GM18951 (cell line): ENCODE measurements around the gene EXPH5.

Experiments used
- POLR2A ChIP-seq: IDR thresholded peaks from 4 replicates; pipeline ENCODE4 v1.6.1; 2011; ENCODE audit warnings: mild to moderate bottlenecking; ENCODE audit not compliant: insufficient read length, insufficient read depth; ENCODE audit errors: extremely low read depth
- in situ Hi-C: fragments of 300-500 bp; cut with MboI; formaldehyde crosslinking; loops from one replicate; pipeline ENCODE4 v1.12.0; 2022; ENCODE audit warnings: low sequenced_read_pairs, mixed read lengths, inconsistent platforms; ENCODE audit not compliant: unreplicated experiment

The EXPH5 gene

DNA sequence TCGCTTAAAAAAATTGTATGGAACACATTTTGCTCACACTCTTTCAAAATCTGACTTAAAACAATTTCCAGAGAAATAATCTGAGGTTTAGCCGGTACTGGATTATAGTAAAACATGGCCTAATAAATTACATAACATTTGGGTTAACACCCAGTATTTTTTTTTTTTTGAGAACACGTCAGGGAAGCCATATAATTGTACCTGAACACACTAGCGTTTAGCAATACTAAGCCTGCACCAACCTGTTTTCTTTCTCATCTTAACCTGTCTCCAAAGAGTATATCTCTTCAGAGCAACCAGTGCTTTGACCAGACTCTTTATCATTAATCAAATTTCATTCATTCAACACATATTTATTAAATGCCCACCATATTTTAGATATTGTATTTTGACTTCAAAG, 93.4 kb downstream of the EXPH5 start:
- in situ Hi-C loops, result no loop called here

DNA sequence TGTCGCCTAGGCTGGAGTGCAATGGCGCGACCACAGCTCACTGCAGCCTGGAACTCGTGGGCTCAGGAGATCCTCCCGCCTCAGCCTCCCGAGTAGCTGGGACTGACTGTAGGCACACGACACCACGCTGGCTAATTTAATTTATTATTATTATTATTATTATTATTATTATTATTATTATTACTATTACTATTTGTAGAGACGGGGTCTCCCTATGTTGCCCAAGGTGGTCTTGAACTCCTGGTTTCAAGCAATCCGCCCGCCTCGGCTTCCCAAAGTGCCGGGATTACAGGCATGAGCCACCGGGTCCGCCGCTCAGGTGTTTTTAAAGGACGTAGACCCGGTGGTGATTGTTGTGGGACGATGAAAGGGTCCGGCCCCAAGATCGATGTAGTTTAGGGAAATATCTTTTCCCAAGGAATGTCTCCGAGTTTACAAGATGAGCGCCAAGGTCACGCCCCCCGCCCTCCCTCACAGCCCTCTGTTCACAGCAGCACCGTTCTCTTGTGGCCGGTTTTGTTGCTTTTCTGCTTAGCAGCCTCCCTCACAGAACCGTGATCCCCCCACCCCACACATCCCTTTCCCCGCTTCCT, 94.7 kb downstream of the EXPH5 start:
- no peak for TF ChIP-seq POLR2A
- in situ Hi-C loops, result no loop called here

More for the DNA sequence above, 93.4 kb downstream of the EXPH5 start:
- no peak for TF ChIP-seq POLR2A

DNA sequence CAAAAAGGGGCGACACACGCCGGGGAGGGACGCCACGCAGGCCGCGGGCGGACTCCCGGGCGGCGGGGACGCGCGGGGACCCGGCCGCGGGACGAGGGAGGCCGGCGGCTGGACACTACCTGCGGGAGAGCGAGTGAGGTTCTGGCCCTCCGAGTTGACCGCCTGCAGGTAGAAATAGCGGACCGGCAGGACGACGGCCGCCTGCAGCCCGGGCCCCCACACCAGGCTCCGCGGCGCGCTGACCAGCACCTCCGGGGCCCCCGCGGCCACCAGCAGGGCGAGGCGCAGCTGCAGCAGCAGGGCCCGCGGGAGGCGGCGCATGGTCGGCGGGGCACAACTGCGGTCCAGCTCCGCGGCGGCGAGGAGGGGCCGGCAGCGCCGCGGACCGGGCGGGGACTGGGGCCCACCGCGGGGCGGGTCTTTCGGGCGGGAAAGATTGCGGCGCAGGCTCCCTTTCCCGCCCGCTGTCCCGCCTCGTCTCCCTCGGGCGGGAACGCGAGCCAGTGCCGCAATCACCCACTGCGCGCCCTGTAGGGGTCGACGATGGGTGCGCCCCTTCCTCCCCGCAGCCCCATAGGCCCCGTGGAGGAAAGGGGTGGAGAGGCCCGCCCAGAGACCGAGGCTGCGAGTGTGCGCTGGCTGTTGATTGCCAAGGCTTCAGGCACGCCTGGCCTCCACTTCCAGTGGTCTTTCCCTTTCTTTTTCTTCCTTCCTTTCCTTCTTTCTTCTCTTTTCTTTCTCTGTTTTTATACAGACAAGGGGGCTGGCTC, 95.3 kb downstream of the EXPH5 start, which contains the start of gene POGLUT3:
Gene POGLUT3, minus strand, starts transcription at position 339 of the 770 bp plus-strand sequence. Its CDS starts 18 bp downstream, at position 321.
- in situ Hi-C loops, result no loop called here
- TF ChIP-seq POLR2A, result peak; percentile 45

DNA sequence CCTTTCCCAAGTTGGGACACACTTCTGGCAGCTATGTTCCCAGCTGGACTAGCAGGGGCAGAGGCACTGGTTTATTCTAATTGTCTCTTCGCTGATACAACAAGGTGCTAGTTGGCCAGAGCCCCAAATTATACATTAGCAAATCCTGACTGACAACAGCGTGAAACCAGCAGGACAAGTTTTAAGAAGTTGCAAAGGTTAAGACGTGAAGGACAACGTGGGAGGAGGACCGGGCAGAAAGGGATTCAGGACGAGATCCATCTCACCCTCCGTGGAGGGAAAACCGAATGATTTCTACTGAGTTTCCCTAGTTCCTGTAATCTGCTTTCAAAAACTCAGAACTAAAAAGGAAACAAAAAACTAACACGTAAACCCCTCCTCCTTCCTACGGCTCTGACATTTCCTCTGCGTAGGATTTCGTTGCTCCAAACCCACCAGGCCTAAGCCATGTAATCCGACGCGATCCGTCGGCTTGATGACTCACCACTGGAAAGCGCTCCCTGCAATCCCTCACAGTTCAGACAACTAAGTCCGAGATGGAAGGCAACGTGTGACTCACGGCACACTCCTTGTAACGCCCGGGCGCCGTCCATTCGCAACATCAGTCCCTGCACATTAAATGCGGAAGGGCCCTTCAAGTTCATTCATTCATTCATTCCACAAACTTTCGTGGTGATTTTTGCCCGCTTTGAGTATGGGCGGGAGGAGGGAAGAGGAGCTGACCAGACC, 96.1 kb downstream of the EXPH5 start:
- in situ Hi-C loops, result no loop called here
- peak; percentile 53 for TF ChIP-seq POLR2A

DNA sequence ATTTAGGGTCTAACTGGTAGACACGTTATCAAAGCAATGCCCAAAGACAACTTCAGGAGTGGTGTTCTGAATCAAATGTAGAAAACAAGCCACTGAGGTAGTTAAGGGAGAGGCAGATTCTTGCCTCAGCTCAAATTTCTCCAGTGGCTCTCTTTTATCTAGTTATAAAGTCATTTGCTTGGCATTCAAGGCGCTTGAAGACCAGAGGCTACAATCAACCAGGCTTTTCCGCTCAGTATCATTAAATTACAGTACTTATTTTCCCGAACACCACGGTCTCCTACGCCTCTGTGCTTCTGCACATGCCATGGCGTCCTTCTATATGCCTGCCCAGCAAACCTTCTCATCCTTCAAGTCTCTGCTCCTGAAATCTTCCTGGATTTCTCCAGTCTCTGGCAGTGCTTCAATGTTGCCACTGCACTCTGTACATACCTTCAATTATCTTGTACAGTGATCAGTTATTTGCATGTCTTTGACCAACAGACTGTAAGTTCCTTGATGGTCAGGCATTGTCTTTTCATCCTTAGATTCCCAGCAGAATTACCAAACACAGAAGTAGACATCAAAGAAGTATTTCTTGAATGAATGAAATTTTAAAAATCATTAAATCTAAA, 96.8 kb downstream of the EXPH5 start:
- TF ChIP-seq POLR2A, result no peak
- in situ Hi-C loops, result no loop called here

DNA sequence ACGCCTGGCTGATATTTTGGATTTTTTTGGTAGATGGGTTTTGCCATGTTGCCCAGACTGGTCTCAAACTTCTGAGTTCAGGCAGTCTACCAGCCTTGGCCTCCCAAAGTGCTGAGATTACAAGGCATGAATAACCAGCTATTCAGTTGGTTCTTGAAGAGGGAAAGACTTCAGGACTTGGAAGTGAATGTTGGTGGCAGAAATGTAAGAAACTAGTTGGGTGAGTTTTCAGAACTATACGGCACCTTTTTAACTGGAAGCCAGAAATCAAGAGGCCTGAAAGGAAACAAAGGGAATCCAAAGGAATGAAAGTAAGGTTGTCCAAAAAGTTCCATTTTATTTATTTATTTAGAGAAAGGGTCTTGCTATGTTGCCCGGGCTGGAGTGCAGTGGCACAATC, 98.2 kb downstream of the EXPH5 start:
- TF ChIP-seq POLR2A, result no peak
- in situ Hi-C loops, result no loop called here

DNA sequence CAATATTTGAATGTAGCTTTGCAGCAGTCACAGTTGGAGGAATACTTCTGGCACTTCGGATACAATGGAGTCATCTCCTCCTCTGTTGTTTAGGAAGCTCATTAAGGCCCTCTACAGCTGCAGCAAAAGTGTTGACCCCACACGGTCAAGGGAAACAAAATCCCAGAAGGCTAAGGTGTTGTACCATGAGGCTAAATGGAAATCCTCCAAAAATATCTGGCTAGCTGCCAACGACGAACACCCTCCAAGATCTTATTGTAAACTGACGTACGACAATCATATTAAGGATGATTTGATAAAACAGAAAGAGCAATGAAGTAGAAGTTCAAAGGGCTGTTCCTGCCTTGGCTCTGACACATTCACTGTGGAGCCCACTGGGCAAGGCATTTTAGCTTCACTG, 99.4 kb downstream of the EXPH5 start:
- in situ Hi-C loops, result no loop called here
- no peak for TF ChIP-seq POLR2A

DNA sequence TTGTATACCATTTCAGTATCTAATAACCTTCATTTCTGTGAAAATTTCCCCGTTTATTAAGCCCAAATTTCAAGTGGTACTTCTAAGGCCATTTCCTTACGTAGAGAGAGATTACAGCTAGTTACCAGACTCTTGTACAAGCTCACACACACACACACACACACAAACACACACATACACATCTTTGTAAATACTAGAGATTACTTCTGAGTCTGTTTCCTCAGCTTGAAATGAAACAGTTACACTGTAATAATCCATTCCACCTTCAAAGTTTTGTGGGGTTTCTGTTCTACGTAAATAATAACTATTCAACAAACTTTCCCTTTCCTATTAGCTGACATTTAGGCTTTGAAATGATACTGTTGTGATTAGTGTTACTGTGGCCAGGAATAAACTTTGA, 101.6 kb downstream of the EXPH5 start:
- in situ Hi-C loops, result no loop called here
- no peak for TF ChIP-seq POLR2A

DNA sequence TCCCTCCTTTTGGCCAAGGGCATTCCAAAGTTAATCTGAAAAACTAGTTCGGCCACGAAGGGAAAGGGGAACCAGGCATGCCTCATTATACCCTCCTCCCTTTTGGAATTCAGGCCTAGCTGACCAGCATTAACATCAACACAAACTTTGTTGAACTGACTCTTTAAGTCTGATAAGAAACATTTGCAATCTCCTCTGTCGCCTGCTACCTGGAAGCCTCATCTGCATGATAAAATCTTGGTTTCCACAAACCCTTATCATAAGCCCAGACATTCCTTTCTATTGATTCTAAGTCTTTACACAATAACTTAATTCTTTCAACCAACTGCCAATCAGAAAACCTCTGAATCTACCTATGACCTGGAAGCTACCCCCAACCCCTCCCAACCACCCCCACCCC, 106.7 kb downstream of the EXPH5 start:
- TF ChIP-seq POLR2A, result no peak
- in situ Hi-C loops, result no loop called here

DNA sequence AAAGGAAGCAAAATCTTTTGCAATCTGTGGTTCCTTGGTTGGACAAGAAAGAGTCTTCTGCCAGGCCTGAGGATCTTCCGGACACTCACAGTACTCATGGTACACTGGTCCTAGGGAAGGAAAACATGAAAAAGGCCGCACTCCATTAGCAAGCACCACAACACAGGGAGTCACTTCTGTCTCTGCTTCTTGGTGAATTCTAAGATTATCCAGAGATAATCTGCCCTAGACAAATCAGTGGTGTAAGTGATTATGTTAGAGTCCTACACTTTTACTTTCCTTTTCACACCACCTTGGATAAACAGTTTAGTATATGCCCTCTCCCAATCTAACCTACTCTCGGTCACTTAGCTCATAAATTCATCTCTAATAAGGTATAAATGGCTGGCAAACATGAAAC, 107.2 kb downstream of the EXPH5 start:
- in situ Hi-C loops, result no loop called here

DNA sequence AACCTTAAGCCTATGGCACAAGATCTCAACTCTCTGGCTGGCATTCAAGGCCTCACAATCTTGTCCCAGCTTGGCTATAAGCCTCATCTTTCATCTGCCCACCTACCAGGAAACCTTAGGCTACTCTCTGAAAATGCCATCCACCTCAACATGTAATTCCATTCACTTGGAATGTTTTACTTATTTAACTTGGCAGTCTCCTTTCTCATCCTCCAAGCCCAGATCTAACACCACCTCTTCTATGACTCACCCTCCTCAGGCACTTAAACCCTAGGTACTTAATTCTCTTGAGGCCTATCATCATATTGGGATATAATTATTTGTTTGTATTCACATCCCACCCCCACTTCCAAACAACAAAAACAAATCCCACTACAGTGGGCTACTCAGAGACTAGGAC, 110.4 kb downstream of the EXPH5 start:
- in situ Hi-C loops, result no loop called here
- no peak for TF ChIP-seq POLR2A

More for the DNA sequence above, 107.2 kb downstream of the EXPH5 start:
- TF ChIP-seq POLR2A, result no peak

DNA sequence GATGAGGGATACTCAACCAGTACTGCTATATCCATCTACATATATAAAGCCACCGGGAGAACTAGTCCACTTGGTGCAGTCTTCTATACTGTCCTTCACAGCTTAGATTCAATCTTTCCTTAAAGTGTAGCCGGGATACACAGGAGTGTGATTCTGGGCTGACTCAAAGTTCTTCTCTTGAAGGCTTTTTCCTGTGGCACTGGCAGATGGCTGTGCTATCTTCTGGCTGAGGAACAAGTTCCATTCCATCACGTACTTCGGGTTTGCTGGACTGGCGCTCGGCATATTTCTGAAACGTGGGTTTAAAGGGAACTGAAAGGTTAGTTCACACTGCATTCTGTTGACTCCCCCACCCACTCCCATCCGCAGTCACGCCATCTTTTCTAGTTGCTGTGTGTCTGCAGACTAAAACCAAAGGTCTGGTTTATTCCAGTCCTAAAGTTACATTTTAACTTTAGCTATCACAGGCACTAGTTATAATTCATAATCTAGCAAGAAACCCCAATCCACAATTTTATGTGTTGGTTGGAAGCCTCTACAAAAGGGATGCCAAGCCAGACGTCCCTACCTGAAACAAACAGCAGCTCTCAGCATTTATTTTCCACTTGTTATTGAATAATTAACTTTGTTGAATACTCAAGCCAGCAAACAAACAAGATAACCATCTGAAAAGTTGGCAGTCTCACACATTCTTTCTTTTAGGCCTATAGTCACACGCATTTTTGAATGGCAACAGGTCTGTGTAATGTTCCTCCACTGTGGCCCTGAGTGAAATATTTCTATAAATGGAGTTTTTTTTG, 118.7 kb downstream of the EXPH5 start:
- no peak for TF ChIP-seq POLR2A
- in situ Hi-C loops, result no loop called here
